Activated effector memory CD4-positive, alpha-beta T cell treated with Interleukin-2 at 50 U/mL for 16 hours (primary cell): Measurements from ENCODE around the gene CBLN3.

ENCODE experiments used
- DNase-seq: peaks from one replicate; pipeline ENCODE4 v3.0.0-alpha.2; 2020

CBLN3 gene

DNA sequence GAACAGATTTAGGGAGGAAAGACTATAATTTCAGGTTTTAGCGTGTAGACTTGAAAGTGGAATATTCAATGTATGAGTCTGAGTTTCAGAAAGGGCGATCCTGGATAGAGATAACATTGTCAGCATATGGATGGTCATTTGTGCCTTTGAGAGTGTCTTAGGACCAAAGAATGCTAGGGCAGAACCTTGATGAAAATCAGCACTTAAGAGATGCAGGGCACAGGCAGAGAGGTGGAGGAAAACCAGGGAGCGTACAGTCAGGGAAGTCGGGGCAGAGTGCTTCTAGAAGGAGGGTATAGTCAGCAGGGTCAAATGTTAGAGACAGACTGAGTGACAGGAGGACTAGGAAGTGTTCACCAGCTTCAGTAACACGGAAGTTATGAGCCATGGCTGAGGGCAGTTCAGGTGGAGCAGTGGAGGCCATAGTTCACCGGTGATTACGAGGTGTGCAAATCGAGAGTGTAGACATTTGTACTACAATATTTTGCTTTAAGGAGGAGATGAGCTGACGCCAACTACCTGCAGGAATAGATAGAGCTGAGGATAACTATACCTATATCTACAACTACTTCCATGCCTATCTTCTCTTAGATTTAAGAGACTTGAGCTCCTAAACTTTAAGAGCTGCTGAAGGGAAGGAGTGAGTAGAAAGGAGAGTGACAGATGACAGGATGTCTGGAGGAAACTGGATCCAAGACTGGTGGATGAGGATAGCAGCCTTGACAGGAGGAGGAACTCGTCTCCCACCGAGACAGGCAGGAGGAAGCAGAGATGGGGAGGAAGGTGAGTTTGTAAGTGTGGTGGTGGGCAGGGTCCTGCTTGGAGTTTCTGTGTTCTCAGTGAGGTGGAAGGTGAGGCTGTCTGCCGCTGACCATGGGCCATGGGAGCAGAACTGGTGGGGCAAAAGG is 6.5 kb downstream of the CBLN3 start:
- DNase-seq = no peak

DNA sequence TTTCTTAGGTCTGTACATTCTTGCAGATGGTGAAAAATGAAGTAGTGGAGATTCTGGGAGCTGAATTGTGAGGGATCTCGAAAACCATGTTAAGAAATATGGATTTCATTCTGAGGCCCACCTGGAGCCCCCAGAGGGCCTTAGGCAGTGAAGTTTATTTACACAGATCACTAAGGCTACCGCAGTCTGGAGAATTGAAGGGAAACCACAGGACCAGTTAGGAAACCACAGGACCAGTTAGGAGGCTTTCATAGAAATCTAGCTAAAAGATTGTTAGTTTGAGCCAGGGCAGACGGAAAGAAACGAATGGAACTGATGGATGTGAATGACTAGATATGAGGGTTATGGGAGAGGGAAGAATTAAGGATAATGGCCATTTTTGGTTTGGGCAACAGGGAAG is 7.2 kb downstream of the CBLN3 start:
- DNase-seq = no peak

DNA sequence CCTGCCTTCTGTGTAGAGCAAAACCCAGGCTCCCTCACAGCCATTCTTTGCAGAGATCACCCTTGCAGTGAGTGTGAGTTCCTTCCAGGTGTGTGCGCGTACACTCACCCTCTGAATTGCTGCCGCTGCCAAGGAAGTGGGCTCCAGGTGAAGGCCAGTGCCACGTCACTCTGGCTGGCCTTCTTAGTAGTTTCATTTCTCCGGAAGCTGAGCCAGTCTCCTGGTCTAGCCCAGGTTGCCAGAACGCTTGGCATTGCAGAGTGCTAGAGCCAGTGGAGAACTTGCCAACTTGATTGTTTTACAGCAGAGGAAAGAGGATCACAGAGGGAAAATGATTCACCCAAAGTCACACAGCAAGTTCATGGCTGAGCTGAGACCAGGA is 11.0 kb downstream of the CBLN3 start:
- DNase-seq = no peak

DNA sequence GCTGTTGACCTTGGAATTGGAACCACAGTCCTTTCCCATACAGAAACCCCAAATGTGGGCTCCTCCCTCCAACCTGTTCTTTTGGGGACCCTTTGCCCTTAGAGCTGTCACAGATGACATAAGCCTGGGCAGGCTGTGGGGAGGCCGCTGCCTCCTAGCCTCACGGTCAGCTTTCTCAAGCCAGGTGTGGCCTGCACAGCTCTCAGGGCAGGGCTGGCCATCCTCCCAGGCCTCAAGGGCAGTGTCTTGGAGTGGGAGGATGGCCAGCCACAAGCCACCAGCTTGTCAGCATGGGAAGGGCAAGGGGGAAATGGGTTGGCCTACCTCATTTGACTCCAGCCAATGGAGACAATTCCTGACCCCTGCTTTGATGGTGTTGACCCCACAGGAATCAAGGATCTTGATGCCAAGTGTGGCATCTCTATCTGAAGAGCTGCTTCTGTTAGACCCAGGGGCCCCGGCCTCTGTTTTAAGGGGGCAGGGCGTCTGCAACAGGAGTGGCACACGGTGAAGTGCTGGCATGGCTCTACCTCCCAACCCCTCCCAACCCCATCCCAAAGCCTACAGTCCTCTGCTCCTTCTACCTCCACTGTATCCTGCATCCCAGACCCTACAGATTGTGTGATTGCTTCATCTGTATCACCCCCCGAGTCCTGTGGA is 11.5 kb downstream of the CBLN3 start:
- no peak for DNase-seq

DNA sequence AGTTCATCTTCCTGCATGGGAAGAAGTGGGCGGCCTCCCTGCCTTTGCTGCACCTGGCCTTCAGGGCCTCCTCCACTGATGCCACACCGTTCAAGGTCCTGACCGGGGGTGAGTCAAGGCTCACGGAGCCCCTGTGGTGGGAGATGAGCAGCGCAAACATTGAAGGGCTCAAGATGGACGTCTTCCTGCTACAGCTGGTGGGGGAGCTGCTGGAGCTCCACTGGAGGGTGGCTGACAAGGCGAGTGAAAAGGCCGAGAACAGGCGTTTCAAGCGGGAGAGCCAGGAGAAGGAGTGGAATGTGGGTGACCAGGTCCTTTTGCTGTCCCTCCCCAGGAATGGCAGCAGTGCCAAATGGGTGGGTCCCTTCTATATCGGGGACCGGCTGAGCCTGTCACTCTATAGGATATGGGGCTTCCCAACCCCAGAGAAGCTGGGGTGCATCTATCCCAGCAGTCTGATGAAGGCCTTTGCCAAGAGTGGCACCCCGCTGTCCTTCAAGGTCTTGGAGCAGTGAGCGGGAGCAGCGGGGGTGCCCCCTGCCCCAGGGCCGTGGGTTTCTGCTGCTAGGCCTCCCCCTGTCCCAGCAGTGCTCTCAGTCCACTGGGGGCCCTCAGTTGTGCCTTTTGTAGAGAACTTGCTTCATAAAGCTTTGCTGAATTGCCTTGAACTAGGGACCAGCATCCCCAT is 12.4 kb downstream of the CBLN3 start:
- DNase-seq = no peak

DNA sequence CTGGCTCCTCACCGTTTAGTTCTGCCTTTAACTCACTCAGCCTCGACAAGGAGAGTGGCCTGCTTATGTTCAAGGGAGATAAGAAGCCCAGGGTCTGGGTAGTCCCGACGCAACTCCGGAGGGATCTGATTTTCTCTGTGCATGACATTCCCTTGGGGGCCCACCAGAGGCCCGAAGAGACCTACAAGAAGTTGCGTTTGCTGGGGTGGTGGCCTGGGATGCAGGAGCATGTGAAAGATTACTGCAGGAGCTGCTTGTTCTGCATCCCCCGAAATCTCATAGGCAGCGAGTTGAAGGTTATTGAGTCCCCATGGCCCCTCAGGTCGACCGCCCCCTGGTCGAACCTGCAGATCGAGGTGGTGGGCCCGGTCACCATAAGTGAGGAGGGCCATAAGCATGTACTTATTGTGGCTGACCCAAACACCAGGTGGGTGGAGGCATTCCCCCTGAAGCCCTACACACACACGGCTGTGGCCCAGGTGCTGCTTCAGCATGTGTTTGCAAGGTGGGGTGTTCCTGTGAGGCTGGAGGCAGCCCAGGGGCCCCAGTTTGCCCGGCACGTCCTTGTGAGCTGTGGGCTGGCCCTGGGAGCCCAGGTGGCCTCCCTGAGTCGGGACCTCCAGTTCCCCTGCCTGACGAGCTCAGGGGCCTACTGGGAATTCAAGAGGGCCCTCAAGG is 13.1 kb downstream of the CBLN3 start:
- no peak for DNase-seq

DNA sequence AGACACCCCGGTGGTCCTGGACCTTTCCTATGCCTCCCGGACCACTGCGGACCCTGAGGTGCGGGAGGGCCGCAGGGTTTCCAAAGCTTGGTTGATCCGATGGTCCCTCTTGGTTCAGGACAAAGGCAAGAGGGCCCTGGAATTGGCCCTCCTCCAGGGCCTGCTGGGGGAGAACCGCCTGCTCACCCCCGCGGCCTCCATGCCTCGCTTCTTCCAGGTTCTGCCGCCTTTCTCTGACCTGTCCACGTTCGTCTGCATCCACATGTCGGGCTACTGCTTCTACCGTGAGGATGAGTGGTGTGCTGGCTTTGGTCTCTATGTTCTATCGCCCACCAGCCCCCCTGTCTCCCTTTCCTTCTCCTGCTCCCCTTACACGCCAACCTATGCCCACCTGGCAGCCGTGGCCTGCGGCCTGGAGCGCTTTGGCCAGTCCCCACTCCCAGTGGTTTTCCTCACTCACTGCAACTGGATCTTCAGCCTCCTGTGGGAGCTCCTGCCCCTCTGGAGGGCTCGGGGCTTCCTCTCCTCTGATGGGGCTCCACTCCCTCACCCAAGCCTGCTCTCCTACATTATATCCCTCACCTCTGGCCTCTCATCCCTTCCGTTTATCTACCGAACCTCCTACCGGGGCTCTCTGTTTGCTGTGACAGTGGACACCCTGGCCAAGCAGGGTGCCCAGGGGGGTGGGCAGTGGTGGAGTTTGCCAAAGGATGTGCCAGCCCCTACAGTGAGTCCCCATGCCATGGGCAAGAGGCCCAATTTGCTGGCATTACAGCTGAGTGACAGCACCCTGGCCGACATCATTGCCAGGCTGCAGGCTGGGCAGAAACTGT is 13.8 kb downstream of the CBLN3 start:
- DNase-seq = no peak

DNA sequence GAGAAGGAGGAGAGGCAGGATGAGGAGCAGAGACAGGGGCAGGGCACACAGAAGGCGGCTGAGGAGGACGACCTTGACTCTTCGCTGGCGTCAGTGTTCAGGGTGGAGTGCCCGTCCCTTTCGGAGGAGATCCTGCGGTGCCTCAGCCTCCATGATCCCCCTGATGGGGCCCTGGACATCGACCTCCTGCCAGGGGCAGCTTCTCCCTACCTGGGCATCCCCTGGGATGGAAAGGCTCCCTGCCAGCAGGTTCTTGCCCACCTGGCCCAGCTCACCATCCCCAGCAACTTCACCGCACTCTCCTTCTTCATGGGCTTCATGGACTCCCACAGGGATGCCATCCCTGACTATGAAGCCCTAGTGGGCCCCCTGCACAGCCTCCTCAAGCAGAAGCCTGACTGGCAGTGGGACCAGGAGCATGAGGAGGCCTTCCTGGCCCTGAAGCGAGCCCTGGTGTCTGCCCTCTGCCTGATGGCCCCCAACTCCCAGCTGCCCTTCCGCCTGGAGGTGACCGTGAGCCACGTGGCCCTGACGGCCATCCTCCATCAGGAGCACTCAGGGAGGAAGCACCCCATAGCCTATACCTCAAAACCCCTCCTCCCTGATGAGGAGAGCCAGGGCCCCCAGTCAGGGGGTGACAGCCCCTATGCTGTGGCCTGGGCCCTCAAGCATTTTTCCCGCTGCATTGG is 14.6 kb downstream of the CBLN3 start:
- DNase-seq = no peak

DNA sequence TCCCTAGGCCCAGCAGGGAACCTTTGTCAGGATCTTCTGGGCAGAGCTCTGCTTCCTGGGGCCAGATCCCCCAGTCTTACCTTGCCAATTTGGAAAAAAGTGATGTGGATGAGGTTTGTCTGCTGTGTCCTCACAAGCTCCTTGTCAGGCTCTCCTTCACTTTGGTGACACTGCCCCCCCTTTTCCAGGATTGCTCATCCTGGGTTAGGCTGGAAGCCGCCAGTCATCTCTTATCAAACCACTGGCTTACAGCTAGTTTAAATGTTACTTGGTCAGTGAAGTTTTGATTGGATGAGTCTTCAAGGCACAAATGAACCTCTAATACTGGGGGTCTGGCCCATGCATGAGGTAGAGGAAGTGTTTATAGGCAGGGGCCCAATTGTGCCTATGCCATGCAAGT is 15.4 kb downstream of the CBLN3 start:
- DNase-seq = no peak

DNA sequence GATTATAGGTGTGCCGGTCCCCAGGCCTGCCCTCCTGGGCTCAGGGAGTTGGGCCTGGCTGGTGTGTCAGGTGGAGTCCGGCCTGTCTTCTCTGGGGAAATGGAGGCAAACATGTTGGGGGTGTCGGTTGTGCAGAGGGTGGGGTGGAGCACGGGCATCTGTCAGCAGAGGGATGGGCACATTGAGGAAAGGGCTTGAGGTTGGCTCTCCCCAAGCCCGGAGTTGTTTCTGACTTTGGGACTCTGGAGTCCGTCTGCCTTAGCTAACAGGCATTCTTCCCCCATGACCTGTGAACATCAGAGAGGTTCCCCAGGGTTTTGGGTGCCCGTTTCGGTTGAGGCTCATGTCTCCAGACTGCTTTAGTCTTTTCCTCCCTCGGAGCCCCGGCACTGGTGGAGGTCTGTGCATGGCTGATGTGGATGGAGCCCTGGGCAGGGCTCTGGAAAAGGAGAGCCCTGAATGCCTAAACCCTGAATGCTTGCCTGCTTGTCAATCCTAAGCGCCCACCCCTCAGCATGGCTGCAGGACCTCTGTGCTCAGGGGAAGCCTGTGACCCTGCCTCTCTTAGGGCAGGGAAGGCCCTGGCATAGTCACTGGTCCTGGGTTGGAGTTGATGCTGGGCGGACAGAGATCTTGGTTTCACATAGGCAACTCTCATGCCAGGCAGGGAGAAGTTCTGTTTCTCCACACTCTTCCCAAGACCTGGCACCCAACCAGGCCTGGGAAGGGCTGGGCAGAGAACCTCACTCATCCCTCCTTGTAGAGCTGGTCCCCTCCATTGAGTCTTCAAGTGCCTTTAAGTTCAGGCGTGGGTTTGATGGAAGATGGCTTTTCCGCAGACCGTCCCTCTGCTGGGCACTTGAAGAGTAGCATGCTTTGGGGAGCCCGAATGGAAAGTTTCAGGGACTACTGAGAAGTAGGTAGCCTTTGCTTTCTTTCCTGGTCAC is 17.8 kb downstream of the CBLN3 start:
- no peak for DNase-seq

DNA sequence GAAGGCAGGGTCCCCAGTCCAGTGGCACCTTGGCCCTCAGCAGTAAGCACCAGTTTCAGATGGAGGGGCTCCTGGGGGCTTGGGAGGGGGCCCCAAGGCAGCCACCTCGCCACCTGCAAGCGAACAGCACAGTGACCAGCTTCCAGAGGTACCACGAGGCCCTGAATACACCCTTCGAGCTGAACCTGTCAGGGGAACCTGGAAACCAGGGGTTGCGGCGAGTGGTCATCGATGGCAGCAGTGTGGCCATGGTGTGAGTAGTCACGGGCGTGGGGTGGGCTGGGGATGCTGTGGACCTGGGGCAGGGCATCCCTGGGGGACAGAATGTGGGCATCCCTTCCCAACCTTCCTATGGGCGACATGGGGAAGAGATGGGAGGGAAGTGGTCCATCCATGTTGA is 19.5 kb downstream of the CBLN3 start:
- no peak for DNase-seq

DNA sequence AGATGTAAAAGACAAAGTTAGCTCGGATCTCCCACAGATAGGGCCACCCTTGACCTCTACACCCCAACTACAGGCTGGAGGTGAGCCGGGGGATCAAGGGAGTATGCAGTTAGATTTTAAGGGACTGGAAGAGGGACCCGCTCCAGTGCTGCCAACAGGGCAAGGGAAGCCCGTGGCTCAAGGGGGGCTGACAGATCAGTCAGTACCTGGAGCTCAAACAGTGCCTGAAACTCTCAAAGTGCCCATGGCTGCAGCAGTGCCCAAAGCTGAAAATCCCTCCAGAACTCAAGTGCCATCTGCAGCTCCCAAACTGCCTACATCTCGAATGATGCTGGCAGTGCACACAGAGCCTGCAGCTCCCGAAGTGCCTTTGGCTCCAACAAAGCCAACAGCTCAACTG is 20.3 kb downstream of the CBLN3 start:
- no peak for DNase-seq

DNA sequence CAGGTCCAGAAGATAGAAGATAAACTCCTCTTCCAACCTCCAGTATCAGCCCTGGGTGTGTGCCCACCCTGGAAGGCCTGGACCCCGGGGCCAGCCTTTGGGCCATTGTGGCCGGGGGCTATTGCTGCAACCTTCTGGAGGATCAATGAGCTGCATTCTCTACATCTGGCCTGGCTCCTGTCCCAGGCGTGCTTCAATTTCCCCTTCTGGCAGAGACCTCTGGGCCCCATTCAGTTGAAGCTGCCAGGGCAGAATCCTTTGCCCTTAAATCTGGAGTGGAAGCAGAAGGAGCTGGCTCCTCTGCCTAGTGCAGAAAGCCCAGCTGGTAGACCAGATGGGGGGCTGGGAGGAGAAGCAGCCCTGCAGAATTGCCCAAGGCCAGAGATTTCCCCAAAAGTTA is 20.7 kb downstream of the CBLN3 start:
- no peak for DNase-seq

DNA sequence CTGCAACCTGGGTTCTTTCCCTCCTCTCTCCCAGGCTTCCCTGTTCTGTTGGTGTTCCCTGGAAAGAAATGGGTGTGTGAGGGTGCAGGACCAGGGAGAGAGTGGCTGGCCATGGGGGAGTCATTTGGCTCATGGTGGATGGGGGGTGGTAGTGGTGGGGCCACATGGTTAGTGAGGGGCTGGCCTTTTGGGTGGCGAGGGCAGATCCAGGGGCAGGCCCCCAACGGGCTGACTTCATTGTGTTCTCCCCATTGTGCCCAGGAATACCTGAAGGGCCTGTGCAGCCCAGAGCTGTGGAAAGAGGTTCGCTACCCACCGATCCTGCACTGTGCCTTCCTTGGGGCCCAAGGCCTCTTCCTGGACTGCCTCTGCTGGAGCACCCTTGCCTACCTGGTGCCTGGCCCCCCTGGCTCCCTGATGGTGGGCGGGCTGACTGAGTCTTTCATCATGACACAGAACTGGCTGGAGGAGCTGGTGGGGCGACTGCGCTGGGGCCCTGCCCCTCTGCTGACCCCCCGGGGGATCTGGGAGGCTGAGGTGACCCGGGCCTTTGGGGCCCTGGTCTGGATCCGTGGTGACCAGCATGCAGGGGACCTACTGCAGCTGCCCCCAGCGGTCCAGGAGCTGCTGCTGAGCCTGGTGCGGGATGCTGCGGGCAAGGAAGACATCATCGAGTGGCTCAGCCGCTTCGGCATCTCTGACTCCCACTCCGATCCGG is 21.7 kb downstream of the CBLN3 start:
- no peak for DNase-seq

DNA sequence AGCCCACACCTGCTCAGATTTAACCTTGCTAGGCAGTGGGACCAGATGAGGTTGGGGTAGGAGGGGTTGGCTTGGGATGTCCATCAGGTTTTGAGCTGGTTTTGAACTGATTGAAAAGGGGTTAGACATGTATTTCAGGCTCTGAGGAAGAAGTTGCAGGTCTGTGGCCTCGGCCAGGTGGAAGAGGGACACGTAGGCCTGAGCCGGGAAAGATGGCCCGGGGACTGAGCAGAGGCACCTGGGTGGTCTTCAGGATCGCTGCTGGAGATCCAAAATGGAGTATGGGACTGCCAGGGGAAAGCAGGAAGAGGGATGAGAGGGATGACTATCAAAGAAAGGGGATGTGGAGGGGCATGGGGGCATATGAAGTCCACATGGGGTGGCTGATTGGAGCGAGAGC is 23.1 kb downstream of the CBLN3 start:
- DNase-seq = no peak

DNA sequence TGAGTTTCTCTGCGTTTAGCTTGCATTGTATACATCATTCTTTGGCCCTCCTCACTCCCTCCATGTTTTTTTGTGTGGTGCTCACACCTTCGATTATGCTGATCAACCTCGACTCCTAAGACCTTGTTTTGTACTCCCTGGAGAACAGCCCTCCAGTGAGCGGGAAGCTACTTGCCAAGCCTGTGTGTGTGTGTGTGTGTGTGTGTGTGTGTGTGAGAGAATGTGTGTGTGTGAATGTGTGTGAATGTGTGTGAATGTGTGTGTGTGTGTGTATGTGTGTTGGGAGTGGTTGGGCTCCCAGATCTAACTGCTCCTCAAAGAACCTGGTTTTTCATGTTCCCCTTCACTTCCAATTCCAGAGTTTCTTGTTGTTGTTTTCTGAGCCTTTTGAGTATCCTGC is 24.7 kb downstream of the CBLN3 start:
- no peak for DNase-seq

DNA sequence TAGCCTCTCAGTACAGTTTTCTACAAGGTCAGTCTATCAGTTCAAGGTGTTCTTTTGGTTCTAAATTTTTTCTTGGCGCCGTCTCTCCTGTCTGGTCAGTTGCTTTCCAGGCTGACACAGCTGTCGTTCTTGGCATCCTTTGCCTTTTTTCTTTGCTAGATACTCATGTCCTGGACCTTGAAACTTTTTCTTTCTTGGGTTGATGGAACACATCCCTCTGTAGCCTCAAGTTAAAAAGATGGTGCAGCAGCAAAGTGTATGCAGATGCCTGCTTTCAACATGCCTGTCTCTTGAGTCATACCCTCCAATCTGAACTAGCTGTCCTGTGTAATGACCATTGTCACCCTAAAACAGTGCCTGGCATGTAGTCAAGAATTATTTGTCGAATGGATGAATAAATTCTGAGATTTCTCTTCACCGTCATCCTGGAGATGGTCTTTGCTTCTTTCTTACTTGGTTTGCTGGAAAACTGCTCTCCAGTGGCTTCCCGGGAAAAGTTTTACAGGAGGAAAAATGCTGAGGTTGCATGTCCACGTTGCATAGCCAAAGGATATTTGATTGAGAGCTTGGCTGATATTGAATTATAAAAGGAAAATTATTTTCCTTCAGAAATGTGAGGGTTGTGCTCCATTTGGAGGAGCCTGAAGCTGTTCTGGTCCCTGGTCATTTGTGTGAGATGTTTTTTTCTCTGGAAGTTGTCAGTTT is 26.0 kb downstream of the CBLN3 start:
- no peak for DNase-seq

DNA sequence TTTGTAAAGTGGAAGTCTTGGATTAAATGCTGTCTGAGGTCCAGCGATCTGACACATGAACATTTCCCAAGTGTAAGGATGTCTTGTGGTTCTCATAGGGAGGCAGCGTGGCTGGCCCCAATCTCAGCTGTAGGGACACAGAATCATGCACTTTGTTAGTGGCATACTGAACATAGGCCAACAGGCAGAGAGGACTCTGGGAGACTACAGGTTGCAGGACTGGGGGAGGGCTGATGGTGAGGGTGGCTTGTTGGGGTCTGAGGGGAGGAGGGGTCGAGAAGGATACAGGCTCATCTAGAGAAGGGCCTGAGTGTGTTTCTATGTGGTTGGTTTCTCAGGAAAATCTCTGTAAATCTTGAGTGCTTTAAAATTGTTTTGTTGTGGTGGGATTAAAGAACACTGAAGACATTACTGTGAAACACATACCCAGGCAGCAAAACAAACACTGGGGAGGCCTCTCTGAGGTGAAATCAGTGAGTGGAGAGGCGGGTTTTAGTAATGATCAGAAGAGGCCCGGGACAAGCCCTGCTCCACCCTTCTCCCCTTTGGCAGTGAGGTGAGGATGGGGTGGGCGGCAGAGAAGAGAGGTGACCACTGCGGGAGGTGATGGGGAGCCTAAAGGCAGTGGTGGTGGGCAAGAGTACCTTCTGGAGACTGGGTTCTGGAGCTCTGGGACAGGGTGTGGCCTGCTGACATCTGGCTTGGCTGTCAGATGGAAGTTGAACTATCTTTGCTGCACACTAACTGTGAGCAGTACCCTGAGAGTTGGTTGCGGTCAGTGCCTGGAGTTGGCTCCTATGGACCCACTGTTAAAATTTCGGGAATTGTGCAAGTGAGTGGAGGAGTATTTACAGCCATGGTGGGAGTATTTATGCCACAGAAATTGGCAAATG is 27.4 kb downstream of the CBLN3 start:
- DNase-seq = no peak
